T-cell (primary cell): ENCODE data around the gene CPNE5. TPM values are rescaled to one million over a fixed set of nuclear protein-coding genes. Genes with fewer than 3 reads are reported as not detected.

Experiments used
- ATAC-seq, 4 experiments: fragments of 200-7000 bp in 3 of 4; fragments of 150-1000 bp in 1 of 4; cut with Tn5 transposase; replicated peaks in 1 of 4; 1 replicate in 3 of 4; 2 replicates in 1 of 4; pipeline ENCODE4 v1.10.0; 2021; ENCODE audit warnings: moderate library complexity in 3 of 4, mild to moderate bottlenecking in 2 of 4, moderate number of reproducible peaks in 1 of 4
- CTCF ChIA-PET, 2 donors: fragments of 300-600 bp; sonication (Branson Sonifier 250); formaldehyde crosslinking; loops; one replicate each; lab custom pipeline; 2022; ENCODE audit warnings: antibody characterized with exemption in 2 of 2; lab: Charles Lee
- POLR2A ChIA-PET, 2 donors: fragments of 300-600 bp; sonication (Branson Sonifier 250); formaldehyde crosslinking; loops; one replicate each; lab custom pipeline; 2022; ENCODE audit warnings: antibody characterized with exemption in 2 of 2; lab: Charles Lee
- DNase-seq, 35 experiments: peaks; one replicate each; pipeline versions ENCODE4 v3.0.0 to v3.0.0-alpha.2; 2013 to 2023
- H3K27ac ChIP-seq: one replicate; pipeline ENCODE4 v1.5.1; 2013; ENCODE audit warnings: low read length
- H3K27me3 ChIP-seq, 2 experiments: replicated peaks in 1 of 2; 1 replicate in 1 of 2; 2 replicates in 1 of 2; pipeline versions ENCODE4 v1.6.1 to v1.7.0; 2013; ENCODE audit warnings: low read length in 1 of 2, mixed read lengths in 1 of 2; ENCODE audit not compliant: control insufficient read depth in 2 of 2, insufficient read depth in 2 of 2; ENCODE audit errors: extremely low read depth in 1 of 2
- H3K36me3 ChIP-seq, 2 donors: 1 replicate in 1 of 2; 2 replicates in 1 of 2; pipeline versions ENCODE4 v1.6.1 to v1.7.0; 2013; ENCODE audit warnings: low read length in 1 of 2; ENCODE audit not compliant: control insufficient read depth in 2 of 2, insufficient read depth in 1 of 2; ENCODE audit errors: extremely low read depth in 1 of 2
- H3K4me1 ChIP-seq, 2 experiments: 1 replicate in 1 of 2; 2 replicates in 1 of 2; pipeline versions ENCODE4 v1.6.1 to v1.7.0; 2013; ENCODE audit warnings: low read length in 2 of 2, mixed read lengths in 1 of 2; ENCODE audit not compliant: insufficient read depth in 2 of 2, control insufficient read depth in 1 of 2; ENCODE audit errors: extremely low read depth in 1 of 2
- H3K4me3 ChIP-seq, 2 donors: 1 replicate in 1 of 2; 2 replicates in 1 of 2; pipeline versions ENCODE4 v1.5.1 to v1.7.0; 2013; ENCODE audit warnings: mild to moderate bottlenecking in 2 of 2, low read length in 1 of 2, moderate library complexity in 1 of 2; ENCODE audit not compliant: control insufficient read depth in 1 of 2; ENCODE audit errors: extremely low read depth in 1 of 2
- H3K9me3 ChIP-seq: 2 replicates; pipeline ENCODE4 v1.7.0; 2013
- H3K27ac Mint-ChIP-seq, 2 donors: one replicate each; pipeline ENCODE4 v1.8.0; 2020 to 2021; ENCODE audit warnings: mild to moderate bottlenecking in 2 of 2, mixed read lengths in 2 of 2
- H3K27me3 Mint-ChIP-seq, 2 donors: one replicate each; pipeline ENCODE4 v1.8.0; 2021 to 2022; ENCODE audit warnings: mixed read lengths in 2 of 2
- H3K36me3 Mint-ChIP-seq: one replicate; pipeline ENCODE4 v1.8.0; 2021; ENCODE audit warnings: mixed read lengths
- H3K4me1 Mint-ChIP-seq, 3 donors: one replicate each; pipeline ENCODE4 v1.8.0; 2020 to 2022; ENCODE audit warnings: mixed read lengths in 3 of 3, mild to moderate bottlenecking in 1 of 3
- H3K4me3 Mint-ChIP-seq, 3 donors: one replicate each; pipeline ENCODE4 v1.8.0; 2020 to 2022; ENCODE audit warnings: mild to moderate bottlenecking in 3 of 3, mixed read lengths in 3 of 3, moderate library complexity in 3 of 3
- H3K9me3 Mint-ChIP-seq, 3 donors: one replicate each; pipeline ENCODE4 v1.8.0; 2020 to 2022; ENCODE audit warnings: mixed read lengths in 3 of 3
- WGBS: methylation state at CpG from one replicate; pipeline ENCODE4 v1.1.5; 2013; ENCODE audit warnings: missing lambda C conversion rate; ENCODE audit not compliant: insufficient coverage; 5-methylcytosine and 5-hydroxymethylcytosine counted together
- total RNA-seq, 35 experiments: library from RNA in 6 of 35; stranded (reverse) in 6 of 35; fragments of 120-200 nt in 1 of 35; gene quantifications; one replicate each; pipeline versions ENCODE4 v1.2.1 to v1.2.4 and lab custom pipeline; 2013 to 2026

The CPNE5 gene
- total RNA-seq, 5 donors from 2014 or later (not counting 1 experiment from before 2014, with no cell fraction given), result 0.73 to 1.8 (median 1.1) TPM

- Histone ChIP-seq H3K4me3 (no peak overlapping the region), H3K9me3 (no peaks in the 10 kb centered on the region), H3K27ac (no peak overlapping the region), H3K36me3 (no peaks in the 10 kb centered on the region), H3K4me1 (peaks cover 0 to 5% of the 10 kb centered on the region in 2 experiments), H3K27me3 (peaks cover 0 to 45% of the 10 kb centered on the region in 2 experiments)
- H3K36me3 Mint-ChIP-seq, result no peaks in the 10 kb centered on the region
- no peaks in the 10 kb centered on the region for H3K9me3 Mint-ChIP-seq
- H3K27me3 Mint-ChIP-seq, result peaks cover 11 to 22% of the 10 kb centered on the region in 2 donors
- WGBS, result no CpG with 5 or more reads among the region's 4 CpGs
- H3K4me3 Mint-ChIP-seq, result no peak overlapping the region
- no peak for DNase-seq
- no peak overlapping the region for H3K27ac Mint-ChIP-seq
- ATAC-seq, result peak in 1 of 4 experiments; percentile 47
- CTCF ChIA-PET, result interaction anchor here in 1 of 2 donors (0.5 kb wide), 1 partner anchor 591 kb away, joined by 3 read pairs; no protein-coding TSS in a partner anchor
- POLR2A ChIA-PET, result interaction anchor here (0.5 to 0.6 kb wide), 2 partner anchors 223 to 1325 kb away, joined by 4 to 5 read pairs; no protein-coding TSS in a partner anchor
- peaks cover 6% of the 10 kb centered on the region in 3 donors for H3K4me1 Mint-ChIP-seq
These were observed 50.5 kb downstream of the CPNE5 start for GRCh38 chr6:36788768-36789167.

- CTCF ChIA-PET, result interaction anchor here in 1 of 2 donors (0.9 kb wide), 1 partner anchor 24 kb away, joined by 5 read pairs; no protein-coding TSS in a partner anchor
These were observed 51.1 kb downstream of the CPNE5 start for GRCh38 chr6:36788186-36788585.

GRCh38 chr6:36787210-36787609, 52.0 kb downstream of the CPNE5 start:
- Mint-ChIP-seq H3K4me1 (peaks cover 6 to 12% (median 9%) of the 10 kb centered on the region in 3 donors), H3K27me3 (peaks cover 5 to 11% of the 10 kb centered on the region in 2 donors), H3K36me3 (no peaks in the 10 kb centered on the region), H3K27ac (no peak overlapping the region), H3K4me3 (no peak overlapping the region), H3K9me3 (no peaks in the 10 kb centered on the region)
- POLR2A ChIA-PET, result no interaction called here
- Histone ChIP-seq H3K27me3 (peaks cover 0 to 30% of the 10 kb centered on the region in 2 experiments), H3K36me3 (no peaks in the 10 kb centered on the region), H3K9me3 (no peaks in the 10 kb centered on the region), H3K4me3 (no peak overlapping the region), H3K4me1 (peaks cover 0 to 5% of the 10 kb centered on the region in 2 experiments), H3K27ac (no peak overlapping the region)
- CTCF ChIA-PET, result interaction anchor here in 1 of 2 donors (1.2 kb wide), 1 partner anchor 21 kb away, joined by 3 read pairs; no protein-coding TSS in a partner anchor
- WGBS, result 100% methylated on average over 1 of the region's 4 CpGs
- DNase-seq (no peak), ATAC-seq (no peak)

More at GRCh38 chr6:36788186-36788585, 51.1 kb downstream of the CPNE5 start:
- Mint-ChIP-seq H3K4me3 (no peak overlapping the region), H3K27ac (no peak overlapping the region), H3K36me3 (no peaks in the 10 kb centered on the region), H3K9me3 (no peaks in the 10 kb centered on the region), H3K4me1 (peaks cover 6% of the 10 kb centered on the region in 3 donors), H3K27me3 (peaks cover 5 to 16% of the 10 kb centered on the region in 2 donors)
- WGBS, result 100% methylated on average over 1 of the region's 8 CpGs
- POLR2A ChIA-PET, result interaction anchor here in 1 of 2 donors (0.5 to 0.6 kb wide), 2 partner anchors 224 to 1341 kb away, joined by 3 to 5 read pairs; no protein-coding TSS in a partner anchor
- Histone ChIP-seq H3K27me3 (peaks cover 0 to 39% of the 10 kb centered on the region in 2 experiments), H3K4me3 (no peak overlapping the region), H3K9me3 (no peaks in the 10 kb centered on the region), H3K27ac (no peak overlapping the region), H3K36me3 (no peaks in the 10 kb centered on the region), H3K4me1 (peaks cover 0 to 5% of the 10 kb centered on the region in 2 experiments)
- DNase-seq (no peak), ATAC-seq (no peak)

GRCh38 chr6:36786055-36786675, 53.1 kb downstream of the CPNE5 start:
- no peaks in the 10 kb centered on the region for H3K9me3 Mint-ChIP-seq
- H3K36me3 ChIP-seq, result no peaks in the 10 kb centered on the region
- ChIA-PET CTCF (interaction anchor here (0.7 to 1.2 kb wide), 4 partner anchors 20 to 171 kb away, joined by 3 to 5 read pairs (median 4); no protein-coding TSS in a partner anchor), POLR2A (no interaction called here)
- no peak overlapping the region for H3K4me3 Mint-ChIP-seq
- H3K36me3 Mint-ChIP-seq, result no peaks in the 10 kb centered on the region
- peaks cover 5% of the 10 kb centered on the region in 2 donors for H3K27me3 Mint-ChIP-seq
- H3K4me1 ChIP-seq, result peaks cover 0 to 5% of the 10 kb centered on the region in 2 experiments
- H3K9me3 ChIP-seq, result no peaks in the 10 kb centered on the region
- H3K4me3 ChIP-seq, result no peak overlapping the region
- H3K27ac Mint-ChIP-seq, result no peak overlapping the region
- no peak overlapping the region for H3K27ac ChIP-seq
- peaks cover 0 to 20% of the 10 kb centered on the region in 2 experiments for H3K27me3 ChIP-seq
- WGBS, result 57% methylated on average over 1 of the region's 6 CpGs
- ATAC-seq, result no peak
- no peak for DNase-seq
- H3K4me1 Mint-ChIP-seq, result peaks cover 6 to 12% (median 9%) of the 10 kb centered on the region in 3 donors

GRCh38 chr6:36784376-36784636, 54.9 kb downstream of the CPNE5 start:
- Histone ChIP-seq H3K27ac (no peak overlapping the region), H3K4me1 (peaks cover 0 to 8% of the 10 kb centered on the region in 2 experiments), H3K9me3 (no peaks in the 10 kb centered on the region), H3K4me3 (no peak overlapping the region), H3K27me3 (peaks cover 0 to 17% of the 10 kb centered on the region in 2 experiments), H3K36me3 (no peaks in the 10 kb centered on the region)
- 100% methylated on average over 3 of the region's 3 CpGs for WGBS
- H3K27ac Mint-ChIP-seq, result no peak overlapping the region
- peaks cover 5% of the 10 kb centered on the region in 2 donors for H3K27me3 Mint-ChIP-seq
- no peaks in the 10 kb centered on the region for H3K9me3 Mint-ChIP-seq
- ChIA-PET CTCF (interaction anchor here (0.6 to 1.1 kb wide), 3 partner anchors 18 to 636 kb away, joined by 3 to 4 read pairs (median 3); no protein-coding TSS in a partner anchor), POLR2A (no interaction called here)
- H3K4me1 Mint-ChIP-seq, result peaks cover 6 to 14% (median 12%) of the 10 kb centered on the region in 3 donors
- ATAC-seq (no peak), DNase-seq (no peak)
- no peak overlapping the region for H3K4me3 Mint-ChIP-seq
- H3K36me3 Mint-ChIP-seq, result no peaks in the 10 kb centered on the region

GRCh38 chr6:36783603-36784375, 55.5 kb downstream of the CPNE5 start:
- H3K4me1 ChIP-seq, result peaks cover 0 to 10% of the 10 kb centered on the region in 2 experiments
- 100% methylated on average over 2 of the region's 5 CpGs for WGBS
- Mint-ChIP-seq H3K27me3 (peaks cover 4 to 5% of the 10 kb centered on the region in 2 donors), H3K27ac (no peak overlapping the region), H3K4me3 (no peak overlapping the region), H3K9me3 (no peaks in the 10 kb centered on the region), H3K36me3 (no peaks in the 10 kb centered on the region), H3K4me1 (peaks cover 2 to 13% (median 8%) of the 10 kb centered on the region in 3 donors)
- ChIA-PET POLR2A (interaction anchor here in 1 of 2 donors (0.5 kb wide), 1 partner anchor 413 kb away, joined by 3 read pairs; no protein-coding TSS in a partner anchor), CTCF (interaction anchor here (0.5 to 2.1 kb wide), 6 partner anchors 13 to 637 kb away, joined by 3 to 24 read pairs (median 4); no protein-coding TSS in a partner anchor)
- ATAC-seq, result no peak
- H3K9me3 ChIP-seq, result no peaks in the 10 kb centered on the region
- H3K4me3 ChIP-seq, result no peak overlapping the region
- no peaks in the 10 kb centered on the region for H3K36me3 ChIP-seq
- H3K27ac ChIP-seq, result no peak overlapping the region
- peaks cover 0 to 13% of the 10 kb centered on the region in 2 experiments for H3K27me3 ChIP-seq
- DNase-seq, result no peak
